Lower leg skin (tissue), 4 donors: Measurements from ENCODE around the gene TNFSF8. TPM values are rescaled to one million over a fixed set of nuclear protein-coding genes. Genes with fewer than 3 reads are reported as not detected.

ENCODE experiments used
- DNase-seq, 2 donors: peaks; one replicate each; pipeline ENCODE4 v3.0.0-alpha.2; 2019; ENCODE audit warnings: low spot score in 2 of 2
- H3K4me3 ChIP-seq: fragments of 200-600 bp; sonication (generic); 2 replicates; pipeline ENCODE4 v1.5.1; 2017; ENCODE audit warnings: mild to moderate bottlenecking, low read depth; ENCODE audit not compliant: poor library complexity, severe bottlenecking
- POLR2A ChIP-seq, 2 donors: fragments of 450-650 bp; IDR thresholded peaks; one replicate each; pipeline ENCODE4 v1.6.1; 2016 to 2017; ENCODE audit warnings: antibody characterized with exemption in 2 of 2, mild to moderate bottlenecking in 1 of 2, moderate library complexity in 1 of 2
- WGBS, 2 donors: methylation state at CpG; one replicate each; pipeline ENCODE4 v1.1.5; 2018; 5-methylcytosine and 5-hydroxymethylcytosine counted together
- intact Hi-C: fragments of 100-400 bp; cut with DNase I; formaldehyde crosslinking; loops from one replicate; pipeline ENCODE4 v1.15.0; 2023; ENCODE audit warnings: low total_unique reads
- total RNA-seq, 4 donors: library from RNA; depleted of rRNA; stranded (reverse); fragments of >200 nt; gene quantifications; one replicate each; pipeline ENCODE4 v1.1.0, GENCODE V29; 2016
- TF ChIP-seq, protein P1 (sequence below), 3 donors: fragments of 450-650 bp; IDR thresholded peaks; one replicate each; pipeline ENCODE4 v1.5.1; 2016; ENCODE audit warnings: antibody characterized with exemption in 3 of 3, mild to moderate bottlenecking in 3 of 3, moderate library complexity in 2 of 3

The TNFSF8 gene
- total RNA-seq, 4 donors from 2014 or later, result 0.27 to 2.5 (median 0.93) TPM

DNA sequence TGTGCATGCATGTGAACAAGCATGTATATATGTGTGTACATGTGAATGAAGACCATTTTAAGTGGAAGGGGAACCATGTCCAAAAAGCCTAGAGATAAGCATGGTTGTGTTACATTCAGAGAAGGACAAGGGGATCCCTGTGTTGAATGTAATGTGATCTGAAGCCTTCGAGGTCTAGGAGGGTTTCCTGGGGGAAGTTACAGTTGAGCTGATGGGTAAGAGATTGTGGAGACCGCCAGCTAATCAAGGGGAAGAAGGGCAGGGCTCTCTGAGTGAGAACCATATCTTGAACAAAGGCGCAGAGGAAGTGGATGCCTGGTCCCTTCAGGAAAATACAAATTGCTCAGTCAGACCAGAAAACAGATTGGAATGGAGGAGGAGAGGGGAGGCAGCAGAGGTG lies 79.1 kb downstream of the TNFSF8 start:
- WGBS, 2 donors, result 75 to 86% methylated on average over 3 of the region's 3 CpGs
- intact Hi-C loops, result no loop called here
- TF ChIP-seq, protein P1, sequence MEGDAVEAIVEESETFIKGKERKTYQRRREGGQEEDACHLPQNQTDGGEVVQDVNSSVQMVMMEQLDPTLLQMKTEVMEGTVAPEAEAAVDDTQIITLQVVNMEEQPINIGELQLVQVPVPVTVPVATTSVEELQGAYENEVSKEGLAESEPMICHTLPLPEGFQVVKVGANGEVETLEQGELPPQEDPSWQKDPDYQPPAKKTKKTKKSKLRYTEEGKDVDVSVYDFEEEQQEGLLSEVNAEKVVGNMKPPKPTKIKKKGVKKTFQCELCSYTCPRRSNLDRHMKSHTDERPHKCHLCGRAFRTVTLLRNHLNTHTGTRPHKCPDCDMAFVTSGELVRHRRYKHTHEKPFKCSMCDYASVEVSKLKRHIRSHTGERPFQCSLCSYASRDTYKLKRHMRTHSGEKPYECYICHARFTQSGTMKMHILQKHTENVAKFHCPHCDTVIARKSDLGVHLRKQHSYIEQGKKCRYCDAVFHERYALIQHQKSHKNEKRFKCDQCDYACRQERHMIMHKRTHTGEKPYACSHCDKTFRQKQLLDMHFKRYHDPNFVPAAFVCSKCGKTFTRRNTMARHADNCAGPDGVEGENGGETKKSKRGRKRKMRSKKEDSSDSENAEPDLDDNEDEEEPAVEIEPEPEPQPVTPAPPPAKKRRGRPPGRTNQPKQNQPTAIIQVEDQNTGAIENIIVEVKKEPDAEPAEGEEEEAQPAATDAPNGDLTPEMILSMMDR (IDR thresholded peaks at IDR 0.05), result no peak
- TF ChIP-seq POLR2A (IDR thresholded peaks at IDR 0.05), result no peak
- no peak for DNase-seq
- no peak overlapping the region for H3K4me3 ChIP-seq

Other genes starting within 250 kb of the TNFSF8 start
- not detected for gene TEX48, start 248.4 kb downstream of the TNFSF8 start, total RNA-seq
- gene TNFSF15, start 124.6 kb downstream of the TNFSF8 start, total RNA-seq, result under 1 TPM in 3 of 4 donors, not detected in 1; 0.08 to 0.88 (median 0.26) TPM
- 10 to 100 TPM in 2 of 4 donors, 1 to 10 TPM in 2; 4.8 to 47.0 (median 17.3) TPM for gene TNC, start 187.6 kb upstream of the TNFSF8 start, total RNA-seq